ENCODE results near the gene IP6K3.

Gene IP6K3

GRCh38 chr6:33758815-33759216, 12.1 kb upstream of the IP6K3 start:
- DNase-seq = no peak

- no peak for DNase-seq
Measured at GRCh38 chr6:33757906-33758305, 11.2 kb upstream of the IP6K3 start.

GRCh38 chr6:33757113-33757512, 10.4 kb upstream of the IP6K3 start:
- DNase-seq = no peak

- DNase-seq = no peak
Measured at GRCh38 chr6:33756211-33756954, 9.7 kb upstream of the IP6K3 start.

GRCh38 chr6:33755070-33755869, 8.6 kb upstream of the IP6K3 start:
- no peak for DNase-seq

GRCh38 chr6:33754222-33754621, 7.5 kb upstream of the IP6K3 start:
- DNase-seq = no peak

GRCh38 chr6:33752646-33753015, 5.9 kb upstream of the IP6K3 start:
- no peak for DNase-seq

GRCh38 chr6:33751771-33752645, 5.3 kb upstream of the IP6K3 start:
- no peak for DNase-seq

GRCh38 chr6:33750244-33750991, 3.7 kb upstream of the IP6K3 start:
- no peak for DNase-seq

- no peak for DNase-seq
Measured at GRCh38 chr6:33749401-33749800, 2.7 kb upstream of the IP6K3 start.

- no peak for DNase-seq
Measured at GRCh38 chr6:33748841-33749240, 2.1 kb upstream of the IP6K3 start.

GRCh38 chr6:33747823-33748222, 1.1 kb upstream of the IP6K3 start:
- DNase-seq = no peak

GRCh38 chr6:33746036-33746600, 587 bp downstream of the IP6K3 start:
- DNase-seq = no peak

- DNase-seq = no peak
Measured at GRCh38 chr6:33745548-33745947, 1.2 kb downstream of the IP6K3 start.

GRCh38 chr6:33744895-33745546, 1.7 kb downstream of the IP6K3 start:
- DNase-seq = no peak

- DNase-seq = peak; percentile 55
Measured at GRCh38 chr6:33744001-33744848, 2.5 kb downstream of the IP6K3 start.

- no peak for DNase-seq
Measured at GRCh38 chr6:33742837-33743236, 3.9 kb downstream of the IP6K3 start.

- DNase-seq = no peak
Measured at GRCh38 chr6:33742092-33742491, 4.6 kb downstream of the IP6K3 start.

GRCh38 chr6:33740794-33741193, 5.9 kb downstream of the IP6K3 start:
- DNase-seq = no peak

GRCh38 chr6:33740204-33740608, 6.5 kb downstream of the IP6K3 start:
- DNase-seq = no peak

- DNase-seq = no peak
Measured at GRCh38 chr6:33739571-33739970, 7.1 kb downstream of the IP6K3 start.
